Stimulated activated CD4-positive, alpha-beta T cell treated with anti-CD3 and anti-CD28 coated beads, Interleukin-2, amount 100 ng/mL, for 24 hours (primary cell): ENCODE measurements around the gene MGRN1.

Experiments
- DNase-seq, 2 donors: peaks; one replicate each; pipeline ENCODE4 v3.0.0-alpha.2; 2020

The MGRN1 gene

DNA sequence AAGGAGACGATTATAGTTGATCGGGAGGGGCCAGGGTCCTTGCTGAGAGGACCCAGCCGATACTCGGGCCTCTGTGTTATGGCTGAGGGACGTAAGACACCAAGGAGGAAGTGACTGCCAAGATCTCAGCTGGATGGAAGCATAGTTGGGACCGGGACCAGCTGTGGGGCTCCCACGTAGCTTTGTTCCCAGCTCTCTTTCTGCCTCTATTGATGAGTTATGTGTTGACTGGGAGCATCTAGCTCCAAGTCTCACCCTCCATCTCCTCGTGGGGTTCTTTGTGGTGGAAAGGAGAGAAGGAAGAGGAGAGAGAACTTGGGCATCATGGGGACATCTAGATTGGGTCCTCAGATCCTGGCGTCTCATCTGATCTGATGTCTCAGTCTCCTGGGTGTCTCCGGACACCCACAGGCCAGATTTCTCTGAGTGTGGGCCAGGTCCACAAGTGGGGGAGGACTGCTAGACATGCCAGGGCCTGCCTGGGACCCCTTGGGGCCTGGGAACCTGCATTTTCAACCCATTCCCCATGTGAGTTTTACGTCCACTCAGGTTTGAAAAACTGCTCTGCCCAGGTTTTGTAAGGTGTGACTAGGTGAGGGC is 1.0 kb downstream of the MGRN1 start:
- DNase-seq: no peak

DNA sequence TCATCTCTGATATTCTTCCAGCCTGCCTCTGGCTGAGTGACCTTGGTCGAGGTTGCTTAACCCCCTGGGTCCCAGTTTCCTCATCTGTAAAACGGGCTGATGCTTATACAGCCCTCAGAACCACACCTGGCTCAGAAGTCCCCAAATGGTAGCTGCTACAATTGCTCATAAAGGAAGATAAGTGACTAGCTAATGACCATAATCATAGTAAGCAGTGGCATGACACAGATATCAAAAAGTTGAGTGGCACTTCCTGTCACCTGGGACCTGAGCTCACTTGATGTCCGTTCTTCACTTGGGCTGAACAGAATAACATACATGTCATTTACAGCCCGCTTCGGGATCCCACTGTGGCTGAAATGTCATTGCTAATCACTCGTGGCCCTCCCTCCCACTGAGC is 1.8 kb downstream of the MGRN1 start:
- DNase-seq: no peak

DNA sequence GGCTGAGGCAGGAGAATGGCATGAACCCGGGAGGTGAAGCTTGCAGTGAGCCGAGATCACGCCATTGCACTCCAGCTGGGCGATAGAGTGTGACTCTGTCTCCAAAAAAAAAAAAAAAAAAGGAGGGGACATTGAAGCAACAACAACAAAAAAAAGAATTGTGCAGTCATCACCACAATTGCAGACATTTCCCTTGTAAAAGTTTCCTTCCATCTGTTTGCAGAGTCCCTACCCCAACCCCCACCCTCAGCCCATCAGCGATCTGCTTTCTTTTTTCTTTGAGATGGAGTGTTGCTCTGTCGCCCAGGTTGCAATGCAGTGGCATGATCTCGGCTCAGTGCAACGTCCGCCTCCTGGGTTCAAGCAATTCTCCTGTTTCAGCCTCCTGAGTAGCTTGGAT is 3.7 kb downstream of the MGRN1 start:
- DNase-seq: no peak

DNA sequence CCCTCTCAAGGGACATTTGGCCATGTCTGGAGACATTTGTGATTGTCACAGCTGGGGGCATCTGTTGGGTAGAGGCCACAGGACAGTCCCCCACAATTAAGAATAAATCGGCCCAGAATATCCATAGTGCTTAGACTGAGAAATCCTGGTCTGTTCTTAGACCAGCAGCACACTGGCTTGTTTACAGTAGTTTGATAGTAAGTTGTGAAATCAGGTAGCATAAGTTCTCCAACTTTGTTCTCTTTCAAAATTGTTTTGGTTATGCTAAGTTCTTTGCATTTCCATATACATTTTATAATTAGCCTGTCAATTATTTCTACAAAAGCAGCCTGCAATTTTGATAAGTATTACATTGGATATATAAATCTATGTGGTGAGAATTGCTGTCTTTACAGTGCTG is 6.8 kb downstream of the MGRN1 start:
- no peak for DNase-seq

DNA sequence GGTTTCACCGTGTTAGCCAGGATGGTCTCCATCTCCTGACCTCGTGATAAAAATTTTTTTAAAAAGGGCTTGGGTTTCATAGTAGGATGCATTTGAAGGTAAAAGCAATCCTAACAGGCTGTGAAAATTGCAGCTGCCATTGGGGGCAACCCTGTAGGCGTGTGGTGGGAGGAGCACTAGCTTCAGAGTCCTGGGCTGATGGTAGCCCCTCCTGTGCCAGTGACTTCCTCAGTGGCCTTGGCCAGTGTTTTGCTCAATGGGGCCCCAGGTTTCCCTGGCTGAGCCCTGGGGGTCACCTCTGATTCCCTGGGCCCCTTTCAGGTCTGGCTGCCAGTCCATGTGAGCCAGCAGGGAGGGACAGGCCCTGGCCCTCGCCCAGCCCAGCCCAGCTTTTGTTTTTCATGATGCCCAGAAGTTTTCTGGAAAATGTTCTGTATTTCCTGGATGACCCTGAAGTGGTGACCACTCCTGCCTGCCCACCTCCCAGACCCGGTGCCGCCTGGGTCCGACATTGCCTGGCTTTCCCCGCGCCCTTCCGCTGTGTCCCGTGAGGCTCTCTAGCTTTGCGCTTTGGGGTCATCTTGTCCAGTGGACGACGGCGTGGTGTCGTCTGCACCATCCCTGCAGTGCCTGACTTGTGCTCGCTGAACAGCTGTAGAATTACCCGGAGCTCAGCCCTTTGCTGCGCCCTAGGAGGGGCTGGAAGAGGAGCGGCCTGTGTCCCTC is 9.4 kb downstream of the MGRN1 start:
- DNase-seq: no peak

DNA sequence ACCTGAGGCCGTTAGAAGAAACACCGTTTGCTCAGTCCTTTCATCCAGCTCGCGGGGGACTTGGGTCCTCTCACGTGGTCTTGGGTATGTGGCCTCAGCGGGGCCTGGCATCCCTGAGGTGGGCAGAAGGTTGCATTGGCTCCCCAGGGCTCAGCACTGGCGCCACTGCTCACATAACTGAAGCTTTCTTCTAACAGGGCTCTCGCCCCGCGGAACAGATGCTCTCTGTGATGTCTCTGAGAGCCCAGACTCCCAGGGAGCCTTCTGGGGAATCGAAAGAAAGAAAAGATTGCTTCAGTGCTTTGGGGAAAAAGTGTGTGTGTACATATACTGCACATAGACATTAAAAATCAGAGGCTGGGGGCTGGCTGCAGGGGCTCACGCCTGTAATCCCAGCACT is 10.1 kb downstream of the MGRN1 start:
- DNase-seq: no peak

DNA sequence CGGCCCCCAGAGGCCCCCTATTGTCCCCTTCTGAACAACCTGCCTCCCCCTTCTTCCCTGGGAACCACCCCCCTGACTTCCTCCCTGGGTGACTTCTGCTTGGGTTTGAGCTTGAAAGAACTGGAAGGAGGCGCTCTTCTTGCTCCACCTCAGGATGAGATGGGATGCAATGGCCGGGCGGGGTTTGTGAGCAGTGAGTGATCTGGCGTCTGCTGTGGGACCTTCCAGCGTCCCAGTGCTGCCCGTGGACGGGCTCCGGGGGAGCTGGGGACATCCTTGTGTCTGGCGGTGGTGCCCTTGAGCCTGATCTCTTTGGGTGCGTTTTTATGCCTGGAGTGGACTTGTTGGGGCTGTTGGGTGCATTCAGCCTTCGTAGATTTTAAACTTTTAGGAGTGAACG is 11.6 kb downstream of the MGRN1 start:
- DNase-seq: no peak

DNA sequence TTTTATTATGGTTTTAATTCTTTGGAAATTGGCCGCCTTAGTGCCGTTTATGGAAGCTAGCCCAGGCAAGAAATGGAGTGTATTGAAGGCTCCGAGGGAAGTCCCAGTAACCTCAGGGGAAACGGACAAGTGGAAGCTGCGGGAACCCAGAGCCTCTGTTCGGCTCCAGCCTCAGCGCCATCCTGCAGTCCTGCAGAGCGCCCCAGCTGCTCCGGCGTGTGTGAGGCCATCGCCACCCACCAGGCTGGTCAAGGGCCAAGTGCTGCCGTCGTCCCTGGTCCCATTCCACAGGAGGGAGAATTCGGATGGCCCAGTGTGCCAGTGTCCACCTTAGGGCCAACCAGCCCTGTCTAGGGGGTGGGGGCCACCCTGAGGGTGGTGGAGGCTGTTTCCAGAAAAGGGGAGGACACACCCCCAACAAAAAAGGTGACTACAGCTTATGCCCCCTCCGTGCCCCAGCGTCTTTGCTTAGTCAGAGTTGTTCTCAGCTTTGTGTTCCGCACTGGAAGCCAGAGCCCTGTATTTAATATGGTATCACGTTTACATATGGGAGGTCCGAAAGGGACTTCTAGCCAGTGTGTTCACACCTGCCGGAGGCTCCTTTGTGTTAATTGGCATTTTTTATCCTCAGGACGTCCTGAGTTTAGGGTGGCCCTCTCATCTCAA is 13.0 kb downstream of the MGRN1 start:
- DNase-seq: no peak

DNA sequence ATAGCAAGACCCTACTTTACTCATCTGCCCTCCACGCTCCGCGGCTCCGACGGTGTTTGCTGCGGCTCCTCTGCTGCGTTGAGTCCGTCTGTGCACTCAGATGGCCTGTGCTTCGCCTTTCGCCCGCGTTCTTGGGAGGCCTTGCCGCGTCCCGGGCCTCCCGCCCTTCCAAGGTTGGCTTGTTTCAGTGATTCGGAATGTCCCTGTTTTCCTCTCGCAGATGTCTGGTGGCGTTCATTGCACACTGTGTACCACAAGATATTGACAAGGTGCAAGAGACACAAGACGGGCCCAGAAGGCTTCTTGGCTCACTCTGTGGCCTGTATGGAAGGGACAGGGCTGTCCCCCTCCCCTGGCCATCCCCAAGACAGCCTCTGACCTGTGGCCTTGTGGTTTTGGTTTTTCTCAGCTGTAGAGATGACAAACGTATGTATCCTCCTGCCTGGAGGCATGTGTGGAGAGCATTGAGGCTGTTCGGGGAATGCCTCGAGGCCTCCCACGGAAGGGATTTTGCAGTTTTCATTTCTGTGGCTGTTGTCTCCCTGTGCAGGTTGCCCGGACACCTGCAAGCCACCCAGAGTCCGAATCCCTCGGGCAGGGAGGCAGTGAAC is 15.4 kb downstream of the MGRN1 start:
- DNase-seq: no peak

DNA sequence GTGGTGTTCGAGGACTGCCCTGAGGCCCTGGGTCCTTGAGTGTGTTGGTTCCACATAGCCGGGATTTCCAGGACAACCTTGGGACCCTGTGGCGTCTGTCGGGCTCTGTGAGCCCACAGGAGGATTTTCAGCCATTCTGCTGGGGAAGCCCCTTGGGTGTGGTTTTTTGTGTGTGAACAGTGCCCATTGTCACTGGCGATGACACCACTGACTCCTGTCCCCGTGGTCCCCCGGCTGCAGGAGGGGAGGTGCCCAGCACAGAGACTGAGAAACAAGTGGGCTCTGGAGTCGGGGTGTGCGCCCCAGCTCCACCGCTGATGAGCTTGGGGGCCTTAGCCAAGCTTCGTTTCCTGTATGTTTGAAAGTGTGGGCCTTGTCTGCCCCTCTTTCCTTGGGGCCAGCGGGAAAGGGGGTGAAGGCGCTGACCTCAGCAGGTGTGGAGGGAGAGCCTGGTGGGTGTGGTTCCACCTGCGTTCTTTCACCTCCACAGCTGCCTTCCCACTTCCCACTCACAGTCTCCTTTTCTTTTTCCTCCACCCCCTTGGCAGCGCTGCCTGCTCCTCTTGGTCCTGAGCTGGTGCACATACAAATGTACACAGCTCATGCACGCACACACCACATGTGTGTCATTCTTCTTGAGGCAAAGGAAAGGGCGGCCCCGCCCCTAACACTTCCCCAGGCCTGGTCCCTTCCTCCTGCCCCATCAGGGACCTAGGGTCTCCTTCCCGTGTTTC is 16.1 kb downstream of the MGRN1 start:
- no peak for DNase-seq

DNA sequence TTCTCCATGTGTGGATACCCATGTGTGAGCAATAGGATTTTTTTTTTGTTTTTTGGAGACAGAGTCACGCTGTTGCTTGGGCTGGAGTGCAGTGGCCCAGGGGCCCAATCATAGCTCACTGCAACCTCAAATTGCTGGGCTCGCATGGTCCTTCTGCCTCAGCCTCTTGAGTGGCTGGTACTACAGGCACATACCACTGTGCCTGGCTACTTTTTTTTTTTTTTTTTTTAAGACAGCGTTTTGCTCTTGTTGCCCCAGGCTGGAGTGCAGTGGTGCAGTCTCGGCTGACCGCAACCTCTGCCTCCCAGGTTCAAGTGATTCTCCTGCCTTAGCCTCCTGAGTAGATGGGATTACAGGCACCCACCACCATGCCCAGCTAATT is 16.7 kb downstream of the MGRN1 start:
- no peak for DNase-seq

DNA sequence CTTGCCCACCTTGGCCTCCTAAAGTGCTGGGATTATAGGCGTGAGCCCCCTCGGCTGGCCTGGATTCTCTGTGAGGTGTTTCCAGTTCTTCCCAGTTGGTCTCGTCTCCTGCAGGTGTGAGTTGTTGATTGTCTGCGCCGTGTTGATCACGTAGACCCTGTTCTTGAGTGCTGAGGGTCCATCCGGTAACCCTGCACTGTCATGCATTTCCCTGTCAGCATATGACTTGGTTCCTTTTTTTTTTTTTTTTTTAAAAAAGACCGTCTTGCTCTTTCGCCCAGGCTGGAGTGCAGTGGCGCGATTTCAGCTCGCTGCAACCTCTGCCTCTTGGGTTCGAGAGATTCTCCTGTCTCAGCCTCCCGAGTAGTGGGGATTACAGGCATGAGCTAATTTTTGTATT is 17.3 kb downstream of the MGRN1 start:
- DNase-seq: no peak

DNA sequence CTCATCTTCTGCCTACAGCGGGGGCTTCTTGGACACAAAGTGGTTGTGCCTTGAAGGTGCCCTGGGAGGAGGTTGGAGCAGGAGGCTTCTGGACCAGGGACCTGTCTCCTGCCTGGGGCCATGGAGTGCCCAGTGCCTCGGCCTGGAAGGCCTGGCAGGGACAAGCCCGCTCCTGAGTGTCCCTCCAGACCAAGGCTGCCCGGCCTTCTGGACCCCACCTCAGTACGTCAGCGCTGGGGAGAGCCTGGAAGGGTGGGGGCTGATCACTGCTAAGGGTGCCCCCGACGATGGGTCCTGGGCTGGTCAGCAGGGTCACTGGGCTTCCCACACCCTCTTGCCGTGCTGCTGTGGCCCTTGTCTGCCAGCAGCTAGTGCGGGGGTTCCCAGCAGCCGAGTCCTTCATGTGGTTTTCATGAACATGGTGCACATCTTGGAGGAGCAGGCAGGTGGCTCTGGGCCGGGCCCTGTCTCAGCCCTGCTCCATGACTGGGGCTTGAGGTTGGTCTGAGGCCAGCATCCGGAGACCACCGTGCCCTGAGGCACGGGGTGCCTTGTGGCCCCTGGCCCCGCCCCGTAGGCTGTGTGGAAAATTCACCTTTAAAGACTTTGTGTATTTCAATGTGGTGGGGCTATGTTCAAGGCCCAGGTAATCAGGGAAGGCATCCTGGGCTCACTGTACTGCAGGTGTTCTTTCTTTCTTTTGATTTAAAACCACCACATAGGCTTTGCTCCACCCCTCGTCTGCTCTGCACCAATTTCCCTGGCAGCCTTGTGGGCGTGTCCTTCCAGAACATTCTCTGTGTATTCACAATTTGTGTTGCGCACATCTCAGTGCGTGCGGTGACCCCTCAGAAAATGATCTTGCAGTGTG is 22.4 kb downstream of the MGRN1 start:
- DNase-seq: no peak

DNA sequence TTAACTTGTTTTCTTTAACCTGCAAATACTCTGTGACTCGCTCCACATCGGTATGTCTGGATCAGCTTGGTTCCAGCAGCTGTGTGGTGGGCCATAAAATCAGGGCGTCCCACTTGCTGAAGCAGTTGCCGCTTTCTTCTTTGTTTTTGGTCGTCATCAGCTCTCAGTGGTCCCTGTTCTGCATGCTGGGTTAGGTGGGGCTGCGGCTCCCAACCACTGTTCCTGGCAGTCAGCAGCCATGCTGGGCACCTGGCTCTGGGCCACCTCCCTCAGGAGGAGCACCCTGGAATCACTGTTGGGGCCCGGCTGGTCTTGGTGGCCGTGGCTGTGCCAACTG is 23.0 kb downstream of the MGRN1 start:
- no peak for DNase-seq

DNA sequence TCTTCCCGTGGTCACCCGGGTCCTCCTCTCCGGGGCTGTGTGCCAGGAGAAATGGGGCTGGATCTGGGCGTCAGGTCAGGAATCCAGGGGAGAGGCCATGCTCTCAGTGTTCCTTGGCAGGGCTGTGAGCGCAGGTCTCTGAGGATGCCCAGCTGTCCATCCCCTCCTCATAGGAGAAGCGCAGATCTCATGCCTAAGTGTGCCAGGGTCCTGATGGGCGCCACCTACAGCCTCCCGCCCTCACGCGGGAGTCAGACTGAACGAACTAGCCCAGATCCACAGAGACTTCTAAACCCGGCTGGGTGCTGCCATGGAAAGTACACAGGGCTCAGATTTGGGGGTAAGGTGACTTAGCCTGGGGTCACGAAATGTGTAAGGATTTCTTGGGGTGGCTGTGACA is 24.3 kb downstream of the MGRN1 start:
- DNase-seq: peak in 1 of 2 donors; percentile 41

DNA sequence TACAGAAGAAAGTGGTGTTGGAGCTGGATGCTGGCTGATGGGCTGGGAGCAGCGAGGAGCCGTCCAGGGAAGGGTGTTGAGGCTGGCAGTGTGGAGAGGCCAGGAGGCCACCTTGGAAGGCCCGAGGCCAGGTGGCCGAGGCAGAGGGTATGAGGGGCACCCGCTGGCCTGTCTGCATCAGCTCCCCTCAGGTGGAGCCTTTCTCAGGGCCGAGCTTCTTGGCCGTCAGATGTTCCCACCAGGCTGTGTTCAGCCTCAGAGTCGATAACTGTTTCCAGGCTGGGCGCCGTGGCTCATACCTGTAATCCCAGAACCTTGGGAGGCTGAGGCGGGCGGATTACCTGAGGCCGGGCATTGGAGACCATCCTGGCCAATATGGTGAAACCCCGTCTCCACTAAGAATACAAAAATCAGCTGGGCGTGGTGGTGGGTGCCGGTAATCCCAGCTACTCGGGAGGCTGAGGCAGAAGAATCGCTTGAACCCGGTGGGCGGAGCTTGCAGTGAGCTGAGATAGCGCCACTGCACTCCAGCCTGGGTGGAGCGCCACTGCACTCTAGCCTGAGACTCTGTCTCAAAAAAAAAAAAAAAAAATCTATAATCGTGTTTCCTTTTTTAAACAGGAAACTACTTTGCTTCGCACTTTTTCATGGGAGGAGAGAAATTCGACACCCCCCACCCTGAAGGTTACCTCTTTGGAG is 25.3 kb downstream of the MGRN1 start:
- no peak for DNase-seq

DNA sequence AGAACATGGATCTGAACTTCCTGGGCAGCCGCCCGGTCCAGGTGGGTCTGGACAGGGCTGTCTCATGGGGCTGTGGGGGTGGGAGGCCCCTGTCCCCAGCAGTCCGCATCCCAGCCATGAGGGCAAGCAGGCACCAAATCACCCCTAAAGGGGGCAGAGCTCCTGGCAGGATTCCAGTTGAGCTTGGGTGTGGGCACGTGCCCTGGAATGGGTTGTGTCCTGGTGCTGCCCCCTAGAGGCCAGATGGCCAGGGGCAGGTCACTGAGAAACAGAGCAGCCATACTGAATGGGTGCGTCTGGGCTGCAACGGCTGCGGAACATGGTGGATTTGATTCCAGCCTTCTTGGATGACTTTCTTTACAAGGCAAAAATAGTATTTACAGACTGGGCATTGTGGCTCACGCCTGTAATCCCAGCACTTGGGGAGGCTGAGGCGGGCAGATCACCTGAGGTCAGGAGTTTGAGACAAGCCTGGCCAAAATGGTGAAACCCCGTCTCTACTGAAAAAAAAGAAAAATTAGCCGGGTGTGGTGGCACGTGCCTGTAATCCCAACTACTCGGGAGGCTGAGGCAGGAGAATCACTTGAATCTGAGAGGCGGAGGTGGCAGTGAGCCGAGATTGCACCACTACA is 25.9 kb downstream of the MGRN1 start:
- DNase-seq: peak; percentile 82 to 87

DNA sequence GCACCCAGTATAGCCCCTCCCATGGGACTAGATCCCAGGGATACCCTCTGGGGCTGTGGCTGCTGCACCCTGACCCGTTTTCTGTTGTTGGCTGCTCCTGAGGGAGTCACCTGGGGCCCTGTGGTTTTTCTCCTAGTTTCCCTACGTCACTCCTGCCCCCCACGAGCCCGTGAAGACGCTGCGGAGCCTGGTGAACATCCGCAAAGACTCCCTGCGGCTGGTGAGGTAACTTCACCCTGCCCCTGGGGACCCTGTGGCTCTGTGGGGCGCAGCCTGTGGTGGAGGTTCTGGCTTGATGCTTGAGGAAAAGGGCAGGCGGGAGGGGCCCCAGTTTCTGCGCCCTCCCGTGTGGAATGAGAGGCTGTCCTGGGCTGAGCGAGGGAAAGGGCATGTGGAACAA is 27.2 kb downstream of the MGRN1 start:
- DNase-seq: no peak

DNA sequence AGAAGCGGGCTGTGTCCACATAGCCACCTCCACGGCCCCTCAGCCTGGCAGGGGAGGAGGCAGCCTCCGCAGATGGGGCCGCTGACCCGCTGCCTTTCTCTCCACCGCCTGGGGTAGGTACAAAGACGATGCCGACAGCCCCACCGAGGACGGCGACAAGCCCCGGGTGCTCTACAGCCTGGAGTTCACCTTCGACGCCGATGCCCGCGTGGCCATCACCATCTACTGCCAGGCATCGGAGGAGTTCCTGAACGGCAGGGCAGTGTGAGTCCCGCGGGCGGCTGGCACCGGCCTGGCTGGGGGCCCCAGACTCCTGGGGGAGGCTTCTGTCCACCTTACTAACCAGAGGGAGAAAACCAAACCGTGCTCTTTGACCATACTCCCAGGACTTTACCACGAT is 27.9 kb downstream of the MGRN1 start:
- DNase-seq: no peak

DNA sequence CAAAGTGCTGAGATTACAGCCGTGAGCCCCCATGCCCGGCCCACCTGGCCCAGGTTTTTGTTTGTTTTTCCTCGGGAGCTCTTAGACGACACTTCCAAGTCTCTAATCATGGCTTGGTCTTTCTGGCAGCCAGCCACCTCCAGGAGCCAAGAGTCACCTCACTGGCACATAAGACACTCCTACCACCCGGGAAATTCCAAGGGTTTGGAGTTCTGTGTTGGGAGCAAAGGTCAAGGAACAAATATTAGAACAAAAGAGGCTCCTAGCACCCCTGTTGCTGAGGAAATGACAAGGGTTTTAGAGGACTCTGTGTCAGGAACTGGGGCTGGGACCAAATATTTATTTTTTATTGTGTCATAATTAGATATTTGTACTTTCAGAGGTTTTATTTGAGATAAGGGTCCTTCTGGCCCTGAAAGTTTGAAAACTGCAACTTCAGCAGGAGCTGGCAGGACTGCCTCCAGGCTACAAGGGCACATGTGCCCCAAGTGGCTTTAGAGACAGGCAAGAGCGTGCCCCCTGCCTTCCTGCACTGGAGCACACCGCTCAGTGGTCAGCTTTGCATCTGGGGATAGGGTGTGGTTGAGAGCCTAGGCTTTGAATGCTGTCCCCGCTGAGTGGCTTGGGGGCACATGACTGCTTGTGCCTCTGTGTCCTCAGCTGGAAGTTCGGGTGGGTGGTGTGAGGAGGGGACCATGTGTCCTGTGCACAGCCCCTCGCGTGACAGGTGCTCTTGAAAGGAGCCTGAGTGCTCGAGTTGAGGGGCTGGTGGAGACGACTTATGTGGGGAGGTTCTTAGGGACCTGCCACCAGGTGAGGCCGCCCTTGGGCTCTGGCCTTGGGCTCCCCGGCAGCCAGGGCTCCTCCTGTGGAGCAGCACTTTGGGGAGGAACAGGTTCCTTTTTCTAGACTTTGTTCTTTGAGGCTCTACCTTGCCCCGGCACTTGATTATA is 29.7 kb downstream of the MGRN1 start:
- no peak for DNase-seq
